ENCODE results near the gene TXNDC16.

TXNDC16 gene

DNA sequence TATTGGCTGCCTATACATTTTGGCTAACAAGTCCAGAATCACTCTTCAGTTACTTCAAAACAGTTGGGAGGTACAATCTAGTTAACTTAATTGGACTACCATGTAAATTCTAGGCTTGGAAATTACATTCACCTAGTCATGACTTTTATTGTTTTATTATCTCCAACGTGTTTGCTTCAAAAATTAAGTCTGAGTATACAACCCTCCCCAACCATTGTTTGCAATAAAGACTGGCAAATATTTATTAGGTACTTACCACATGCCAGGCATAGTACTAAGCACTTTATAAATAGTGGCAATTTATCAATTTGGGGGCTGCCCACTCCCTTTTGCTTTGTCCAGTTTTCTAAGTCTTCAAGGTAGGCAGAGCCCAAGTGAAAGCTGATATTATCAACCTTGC is 30.3 kb downstream of the TXNDC16 start:
- no peak overlapping the region for H3K4me3 ChIP-seq (ENCODE audit: low read depth, low read length)
- no peak overlapping the region for H3K27ac ChIP-seq (ENCODE audit: extremely low read depth, low read depth, low read length)
- no peak for TF ChIP-seq ZNF391 (tag by site-specific recombination; IDR thresholded peaks at IDR 0.05; ENCODE audit: borderline replicate concordance, low read depth)
- TF ChIP-seq, protein P1, sequence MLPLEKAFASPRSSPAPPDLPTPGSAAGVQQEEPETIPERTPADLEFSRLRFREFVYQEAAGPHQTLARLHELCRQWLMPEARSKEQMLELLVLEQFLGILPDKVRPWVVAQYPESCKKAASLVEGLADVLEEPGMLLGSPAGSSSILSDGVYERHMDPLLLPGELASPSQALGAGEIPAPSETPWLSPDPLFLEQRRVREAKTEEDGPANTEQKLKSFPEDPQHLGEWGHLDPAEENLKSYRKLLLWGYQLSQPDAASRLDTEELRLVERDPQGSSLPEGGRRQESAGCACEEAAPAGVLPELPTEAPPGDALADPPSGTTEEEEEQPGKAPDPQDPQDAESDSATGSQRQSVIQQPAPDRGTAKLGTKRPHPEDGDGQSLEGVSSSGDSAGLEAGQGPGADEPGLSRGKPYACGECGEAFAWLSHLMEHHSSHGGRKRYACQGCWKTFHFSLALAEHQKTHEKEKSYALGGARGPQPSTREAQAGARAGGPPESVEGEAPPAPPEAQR (tag by site-specific recombination; IDR thresholded peaks at IDR 0.05): no peak
- ChIA-PET CTCF (interaction anchor here (0.5 to 0.7 kb wide), 3 partner anchors 29 to 193 kb away, joined by 3 to 5 read pairs (median 4); no protein-coding TSS in a partner anchor), POLR2A (interaction anchor here (0.8 kb wide), 1 partner anchor 30 kb away, joined by 3 read pairs; the partner anchor contains the start of genes GPR137C and TXNDC16)
- H3K36me3 ChIP-seq (ENCODE audit: control insufficient read depth in 2 of 2, insufficient read depth in 1 of 2, low read length in 2 of 2): peaks cover 0 to 16% of the 10 kb centered on the region in 2 experiments
- H3K9me3 ChIP-seq (ENCODE audit: control insufficient read depth, insufficient read depth, low read depth, low read length): no peaks in the 10 kb centered on the region
- no peaks in the 10 kb centered on the region for H3K4me1 ChIP-seq (ENCODE audit: control insufficient read depth, insufficient read depth, low read length)

DNA sequence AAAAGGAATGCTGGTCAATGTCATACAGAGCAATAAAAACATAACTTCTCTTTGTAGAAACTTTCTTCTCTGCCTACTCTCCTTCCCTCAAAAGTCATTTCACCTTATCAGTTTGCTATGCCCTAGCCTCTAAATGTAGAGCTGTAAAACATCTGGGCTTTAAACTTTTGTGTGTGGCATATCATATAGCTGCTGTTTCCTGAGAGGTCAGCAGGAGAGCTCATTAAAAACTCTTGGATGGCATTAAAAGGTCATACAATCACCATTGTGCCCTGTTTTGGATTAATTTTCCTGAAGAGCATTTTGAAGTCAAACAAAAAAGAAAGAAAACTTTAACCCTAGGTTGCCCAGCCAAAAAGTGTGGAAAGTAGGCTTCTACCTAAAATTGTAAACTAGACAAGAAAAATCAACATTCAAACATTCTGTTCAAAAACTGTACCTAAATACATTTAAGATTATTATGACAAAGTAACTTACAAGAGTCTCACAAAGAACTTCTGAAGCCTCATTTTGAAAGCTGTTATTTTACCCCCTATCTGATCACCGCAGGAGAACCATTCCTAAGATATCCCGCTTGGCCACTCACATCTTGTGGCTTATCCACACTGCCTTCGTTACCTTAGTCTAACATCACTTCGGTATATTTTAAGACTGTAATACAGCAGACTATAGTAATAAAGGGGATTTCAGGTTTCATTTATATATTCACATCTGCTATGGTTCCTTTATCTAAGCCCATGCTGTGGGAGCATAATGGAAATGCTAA is 38.1 kb downstream of the TXNDC16 start:
- CTCF ChIA-PET: no interaction called here
- H3K36me3 ChIP-seq (ENCODE audit: control insufficient read depth in 2 of 2, insufficient read depth in 1 of 2, low read length in 2 of 2): peaks cover 8 to 15% of the 10 kb centered on the region in 2 experiments; a peak in 2 of 3 replicates
- H3K4me1 ChIP-seq (ENCODE audit: control insufficient read depth, insufficient read depth, low read length): peaks cover 11% of the 10 kb centered on the region; the same call in 1 of the 2 replicates
- TF ChIP-seq ZSCAN23 (tag by site-specific recombination; IDR thresholded peaks at IDR 0.05): no peak
- no peak for TF ChIP-seq ZNF514 (tag by site-specific recombination; IDR thresholded peaks at IDR 0.05)
- TF ChIP-seq YY1 (tag by site-specific recombination; IDR thresholded peaks at IDR 0.05): no peak
- no peak for TF ChIP-seq ZNF169 (tag by site-specific recombination; IDR thresholded peaks at IDR 0.05)
- TF ChIP-seq, protein P2, sequence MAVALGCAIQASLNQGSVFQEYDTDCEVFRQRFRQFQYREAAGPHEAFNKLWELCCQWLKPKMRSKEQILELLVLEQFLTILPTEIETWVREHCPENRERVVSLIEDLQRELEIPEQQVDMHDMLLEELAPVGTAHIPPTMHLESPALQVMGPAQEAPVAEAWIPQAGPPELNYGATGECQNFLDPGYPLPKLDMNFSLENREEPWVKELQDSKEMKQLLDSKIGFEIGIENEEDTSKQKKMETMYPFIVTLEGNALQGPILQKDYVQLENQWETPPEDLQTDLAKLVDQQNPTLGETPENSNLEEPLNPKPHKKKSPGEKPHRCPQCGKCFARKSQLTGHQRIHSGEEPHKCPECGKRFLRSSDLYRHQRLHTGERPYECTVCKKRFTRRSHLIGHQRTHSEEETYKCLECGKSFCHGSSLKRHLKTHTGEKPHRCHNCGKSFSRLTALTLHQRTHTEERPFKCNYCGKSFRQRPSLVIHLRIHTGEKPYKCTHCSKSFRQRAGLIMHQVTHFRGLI (tag by site-specific recombination; IDR thresholded peaks at IDR 0.05): no peak
- TF ChIP-seq, protein P3, sequence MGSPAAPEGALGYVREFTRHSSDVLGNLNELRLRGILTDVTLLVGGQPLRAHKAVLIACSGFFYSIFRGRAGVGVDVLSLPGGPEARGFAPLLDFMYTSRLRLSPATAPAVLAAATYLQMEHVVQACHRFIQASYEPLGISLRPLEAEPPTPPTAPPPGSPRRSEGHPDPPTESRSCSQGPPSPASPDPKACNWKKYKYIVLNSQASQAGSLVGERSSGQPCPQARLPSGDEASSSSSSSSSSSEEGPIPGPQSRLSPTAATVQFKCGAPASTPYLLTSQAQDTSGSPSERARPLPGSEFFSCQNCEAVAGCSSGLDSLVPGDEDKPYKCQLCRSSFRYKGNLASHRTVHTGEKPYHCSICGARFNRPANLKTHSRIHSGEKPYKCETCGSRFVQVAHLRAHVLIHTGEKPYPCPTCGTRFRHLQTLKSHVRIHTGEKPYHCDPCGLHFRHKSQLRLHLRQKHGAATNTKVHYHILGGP (tag by site-specific recombination; IDR thresholded peaks at IDR 0.05): peak; percentile 76
- TF ChIP-seq KLF8 (tag by site-specific recombination; IDR thresholded peaks at IDR 0.05): no peak
- TF ChIP-seq ZNF768 (tag by site-specific recombination; IDR thresholded peaks at IDR 0.05): no peak
- TF ChIP-seq ZNF335 (tag by site-specific recombination; conservative IDR thresholded peaks at IDR 0.05): no peak
- TF ChIP-seq ZNF324 (tag by site-specific recombination; IDR thresholded peaks at IDR 0.05): no peak
- no peak for TF ChIP-seq ZNF560 (tag by site-specific recombination; IDR thresholded peaks at IDR 0.05; ENCODE audit: borderline replicate concordance)
- no peak for TF ChIP-seq ZFP3 (tag by site-specific recombination; IDR thresholded peaks at IDR 0.05; ENCODE audit: low read depth)
- TF ChIP-seq IKZF3 (tag by site-specific recombination; IDR thresholded peaks at IDR 0.05): no peak
- no peak for TF ChIP-seq KLF10 (tag by site-specific recombination; IDR thresholded peaks at IDR 0.05)
- TF ChIP-seq, protein P4, sequence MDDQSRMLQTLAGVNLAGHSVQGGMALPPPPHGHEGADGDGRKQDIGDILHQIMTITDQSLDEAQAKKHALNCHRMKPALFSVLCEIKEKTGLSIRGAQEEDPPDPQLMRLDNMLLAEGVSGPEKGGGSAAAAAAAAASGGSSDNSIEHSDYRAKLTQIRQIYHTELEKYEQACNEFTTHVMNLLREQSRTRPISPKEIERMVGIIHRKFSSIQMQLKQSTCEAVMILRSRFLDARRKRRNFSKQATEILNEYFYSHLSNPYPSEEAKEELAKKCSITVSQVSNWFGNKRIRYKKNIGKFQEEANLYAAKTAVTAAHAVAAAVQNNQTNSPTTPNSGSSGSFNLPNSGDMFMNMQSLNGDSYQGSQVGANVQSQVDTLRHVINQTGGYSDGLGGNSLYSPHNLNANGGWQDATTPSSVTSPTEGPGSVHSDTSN (CRISPR knock-in tag; IDR thresholded peaks at IDR 0.05): no peak
- TF ChIP-seq ZNF792 (tag by site-specific recombination; IDR thresholded peaks at IDR 0.05): no peak
- TF ChIP-seq ZNF549 (tag by site-specific recombination; IDR thresholded peaks at IDR 0.05): no peak
- TF ChIP-seq FEZF1 (tag by site-specific recombination; IDR thresholded peaks at IDR 0.05): peak; percentile 78
- no peak for TF ChIP-seq SETDB1 (IDR thresholded peaks at IDR 0.05; ENCODE audit: insufficient read length, low read length)
- TF ChIP-seq ZNF221 (tag by site-specific recombination; IDR thresholded peaks at IDR 0.05; ENCODE audit: borderline replicate concordance): no peak
- TF ChIP-seq ZBTB48 (tag by site-specific recombination; IDR thresholded peaks at IDR 0.05): no peak
- TF ChIP-seq ZNF561 (tag by site-specific recombination; IDR thresholded peaks at IDR 0.05; ENCODE audit: borderline replicate concordance): no peak
- TF ChIP-seq ZNF660 (tag by site-specific recombination; IDR thresholded peaks at IDR 0.05): no peak
- no peak for TF ChIP-seq ZNF670 (tag by site-specific recombination; IDR thresholded peaks at IDR 0.05; ENCODE audit: low read depth)
- TF ChIP-seq ZNF76 (tag by site-specific recombination; IDR thresholded peaks at IDR 0.05; ENCODE audit: borderline replicate concordance, low read depth): no peak
- TF ChIP-seq, protein P5, sequence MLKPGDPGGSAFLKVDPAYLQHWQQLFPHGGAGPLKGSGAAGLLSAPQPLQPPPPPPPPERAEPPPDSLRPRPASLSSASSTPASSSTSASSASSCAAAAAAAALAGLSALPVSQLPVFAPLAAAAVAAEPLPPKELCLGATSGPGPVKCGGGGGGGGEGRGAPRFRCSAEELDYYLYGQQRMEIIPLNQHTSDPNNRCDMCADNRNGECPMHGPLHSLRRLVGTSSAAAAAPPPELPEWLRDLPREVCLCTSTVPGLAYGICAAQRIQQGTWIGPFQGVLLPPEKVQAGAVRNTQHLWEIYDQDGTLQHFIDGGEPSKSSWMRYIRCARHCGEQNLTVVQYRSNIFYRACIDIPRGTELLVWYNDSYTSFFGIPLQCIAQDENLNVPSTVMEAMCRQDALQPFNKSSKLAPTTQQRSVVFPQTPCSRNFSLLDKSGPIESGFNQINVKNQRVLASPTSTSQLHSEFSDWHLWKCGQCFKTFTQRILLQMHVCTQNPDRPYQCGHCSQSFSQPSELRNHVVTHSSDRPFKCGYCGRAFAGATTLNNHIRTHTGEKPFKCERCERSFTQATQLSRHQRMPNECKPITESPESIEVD (tag by site-specific recombination; IDR thresholded peaks at IDR 0.05): peak; percentile 75

More for the DNA sequence above, 38.1 kb downstream of the TXNDC16 start:
- Histone ChIP-seq H3K27ac (ENCODE audit: extremely low read depth, low read depth, low read length) (no peak overlapping the region), H3K4me3 (ENCODE audit: low read depth, low read length) (no peak overlapping the region), H3K9me3 (ENCODE audit: control insufficient read depth, insufficient read depth, low read depth, low read length) (no peaks in the 10 kb centered on the region)
- POLR2A ChIA-PET: no interaction called here

All from HEK293 (cell line).